Measurements from ENCODE around the gene APIP. TPM values are rescaled to one million over a fixed set of nuclear protein-coding genes. Genes with fewer than 3 reads are reported as not detected.

Gene APIP
- total and polyA plus RNA-seq, 2 of the 8 experiments (the other 6 are each of a cell fraction or from before 2014, with no cell fraction given) = 10.4 to 25.7 TPM

Small RNA genes within 50 kb of the gene (microRNA-seq; reads per million reads assigned to microRNA genes)
- 2.3 to 3.5 reads per million in 2 experiments for gene MIR1343 (ENCODE audit: borderline microRNAs expressed in 2 of 2, borderline number of aligned reads in 2 of 2, borderline replicate concordance in 1 of 2)

Small RNA genes within 50 kb of the gene (small RNA-seq; reads per million reads assigned to genes)
- gene MIR1343 (ENCODE audit: insufficient read depth) = 3.3 reads per million, percentile 42 among the genes with 10 or more reads in this experiment

Other genes starting within 250 kb of the APIP start
- gene PDHX, start 239 bp upstream of the APIP start, total RNA-seq (2021; fragmentation: NEBNext Ultra II Directional; extraction: Animal tissue kit (Norgen Biotek cat#: 25700)) = 47.1 and 51.9 TPM in 2 replicates
- 11.1 and 12.4 TPM in 2 replicates for gene PDHX, start 239 bp upstream of the APIP start, polyA plus RNA-seq (2011; rRNA removed)
- gene CD44, start 222.8 kb upstream of the APIP start, total RNA-seq (2021; fragmentation: NEBNext Ultra II Directional; extraction: Animal tissue kit (Norgen Biotek cat#: 25700)) = 11.8 and 13.4 TPM in 2 replicates
- gene CD44, start 222.8 kb upstream of the APIP start, polyA plus RNA-seq (2011; rRNA removed) = 9.9 and 13.7 TPM in 2 replicates